ENCODE data around the gene HSPA9. TPM values are rescaled to one million over a fixed set of nuclear protein-coding genes. Genes with fewer than 3 reads are reported as not detected.
A peak's percentile ranks its signal among the peaks of the same experiment; 100 is the strongest.

The HSPA9 gene
- total and polyA plus RNA-seq, 9 of the 15 experiments (the other 6 are each of a cell fraction or from before 2014, with no cell fraction given): 195 to 583 (median 514) TPM

DNA sequence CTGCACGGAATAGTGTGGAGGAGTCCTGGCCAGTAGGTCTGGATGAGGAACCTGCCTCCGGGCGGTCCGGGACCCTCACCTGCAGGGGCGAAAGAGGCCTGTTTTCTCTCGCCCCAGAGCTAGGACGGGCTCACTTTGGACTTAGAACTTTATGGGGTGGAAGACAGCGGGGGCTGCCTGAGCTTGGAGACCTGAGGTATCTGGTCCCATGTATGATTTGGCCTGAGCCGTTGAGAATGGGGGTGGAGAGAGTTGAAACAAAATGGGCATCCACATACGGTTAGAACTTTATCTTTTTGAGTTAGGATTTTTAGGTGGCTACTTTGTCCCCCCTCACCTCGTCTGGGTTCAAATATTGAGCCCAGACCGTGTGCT, 31.5 kb downstream of the HSPA9 start:
- under 1% methylated on average over 12 of the region's 12 CpGs for WGBS (ENCODE audit: insufficient coverage, low coverage, missing lambda C conversion rate)
- Histone ChIP-seq H4K20me1 (replicated peaks; ENCODE audit: control insufficient read depth, insufficient read depth, low read length) (peaks cover 25% of the 10 kb centered on the region), H3K9me3 (replicated peaks; ENCODE audit: control insufficient read depth, insufficient read depth, low read depth, low read length) (no peaks in the 10 kb centered on the region), H3K36me3 (ENCODE audit: control insufficient read depth, insufficient read depth, low read length) (peaks cover 61% of the 10 kb centered on the region), H2AFZ (ENCODE audit: low read depth, low read length) (peak overlapping the region; percentile 78), H3K4me1 (replicated peaks in 1 of 2; ENCODE audit: control insufficient read depth in 2 of 2, insufficient read depth in 2 of 2, low read length in 2 of 2) (peaks cover 7 to 31% of the 10 kb centered on the region in 2 experiments; a peak in 4 of 5 replicates), H3K27ac (ENCODE audit: extremely low read depth, low read depth, low read length) (peak overlapping the region; percentile 97), H3K4me2 (ENCODE audit: insufficient read depth, low read length) (peak overlapping the region; percentile 90), H3K4me3 (peak overlapping the region; percentile 97), H3K27me3 (ENCODE audit: control insufficient read depth in 2 of 2, insufficient read depth in 2 of 2, low read length in 2 of 2) (no peaks in the 10 kb centered on the region), H3K9me1 (ENCODE audit: control insufficient read depth, insufficient read depth, low read length) (no peaks in the 10 kb centered on the region), H3K9ac (ENCODE audit: insufficient read depth in 1 of 2, low read depth in 2 of 2, low read length in 2 of 2) (peak overlapping the region; percentile 97 to 100), H3K79me2 (ENCODE audit: control insufficient read depth, insufficient read depth, low read length) (peaks cover 98% of the 10 kb centered on the region)
- DNase-seq (ENCODE audit: extremely low read depth in 1 of 4, low spot score in 3 of 4): peak in 1 of 4 experiments; percentile 55
- peak; percentile 62 for ATAC-seq
- in situ Hi-C loops (cut with MboI): no loop called here
- TSS peak; percentile 82 for BruUV-seq (replicated peaks)
- POLR2A ChIA-PET: interaction anchor here (0.6 to 6.7 kb wide), 38 partner anchors 9 to 727 kb away, joined by 3 to 64 read pairs (median 6); partner anchors contain the start of genes CDC25C, EGR1, FAM53C and HSPA9
- intact Hi-C loops (cut with micrococcal nuclease): loop anchor here (1.0 kb wide), 1 partner anchor 79 kb away; no protein-coding TSS in a partner anchor
- CTCF ChIA-PET (ENCODE audit: low intra/inter-chr PET ratio): no interaction called here
- FAIRE-seq: no peak
- TF ChIP-seq NR4A1 (CRISPR knock-in tag; IDR thresholded peaks at IDR 0.05) (no peak), NR4A1 (tag; IDR thresholded peaks at IDR 0.05) (0 out of 2 replicates have a peak, but pooled peaks have one; percentile 30), TAL1 (IDR thresholded peaks at IDR 0.05) (no peak), ARID1B (IDR thresholded peaks at IDR 0.05) (peak; percentile 5; the same call in 1 of the 2 replicates), ARNT (IDR thresholded peaks at IDR 0.05) (0 out of 4 replicates have a peak, but pooled peaks of 1 of the 2 experiments have one; percentile 21), ZC3H11A (IDR thresholded peaks at IDR 0.05; ENCODE audit: low read depth, low read length) (no peak), ZBTB17 (CRISPR knock-in tag; IDR thresholded peaks at IDR 0.05) (0 out of 2 replicates have a peak, but pooled peaks have one; percentile 56), ZNF253 (CRISPR knock-in tag; conservative IDR thresholded peaks at IDR 0.05) (no peak), SMARCE1 (IDR thresholded peaks at IDR 0.05) (peak; percentile 53), KHSRP (IDR thresholded peaks at IDR 0.05) (no peak), GTF2E2 (tag; IDR thresholded peaks at IDR 0.05) (no peak)
- TF ChIP-seq, protein P1, sequence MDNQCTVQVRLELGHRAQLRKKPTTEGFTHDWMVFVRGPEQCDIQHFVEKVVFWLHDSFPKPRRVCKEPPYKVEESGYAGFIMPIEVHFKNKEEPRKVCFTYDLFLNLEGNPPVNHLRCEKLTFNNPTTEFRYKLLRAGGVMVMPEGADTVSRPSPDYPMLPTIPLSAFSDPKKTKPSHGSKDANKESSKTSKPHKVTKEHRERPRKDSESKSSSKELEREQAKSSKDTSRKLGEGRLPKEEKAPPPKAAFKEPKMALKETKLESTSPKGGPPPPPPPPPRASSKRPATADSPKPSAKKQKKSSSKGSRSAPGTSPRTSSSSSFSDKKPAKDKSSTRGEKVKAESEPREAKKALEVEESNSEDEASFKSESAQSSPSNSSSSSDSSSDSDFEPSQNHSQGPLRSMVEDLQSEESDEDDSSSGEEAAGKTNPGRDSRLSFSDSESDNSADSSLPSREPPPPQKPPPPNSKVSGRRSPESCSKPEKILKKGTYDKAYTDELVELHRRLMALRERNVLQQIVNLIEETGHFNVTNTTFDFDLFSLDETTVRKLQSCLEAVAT (IDR thresholded peaks at IDR 0.05): peak; percentile 53 to 90; a peak in 2 of 4 replicates
- TF ChIP-seq, protein P2, sequence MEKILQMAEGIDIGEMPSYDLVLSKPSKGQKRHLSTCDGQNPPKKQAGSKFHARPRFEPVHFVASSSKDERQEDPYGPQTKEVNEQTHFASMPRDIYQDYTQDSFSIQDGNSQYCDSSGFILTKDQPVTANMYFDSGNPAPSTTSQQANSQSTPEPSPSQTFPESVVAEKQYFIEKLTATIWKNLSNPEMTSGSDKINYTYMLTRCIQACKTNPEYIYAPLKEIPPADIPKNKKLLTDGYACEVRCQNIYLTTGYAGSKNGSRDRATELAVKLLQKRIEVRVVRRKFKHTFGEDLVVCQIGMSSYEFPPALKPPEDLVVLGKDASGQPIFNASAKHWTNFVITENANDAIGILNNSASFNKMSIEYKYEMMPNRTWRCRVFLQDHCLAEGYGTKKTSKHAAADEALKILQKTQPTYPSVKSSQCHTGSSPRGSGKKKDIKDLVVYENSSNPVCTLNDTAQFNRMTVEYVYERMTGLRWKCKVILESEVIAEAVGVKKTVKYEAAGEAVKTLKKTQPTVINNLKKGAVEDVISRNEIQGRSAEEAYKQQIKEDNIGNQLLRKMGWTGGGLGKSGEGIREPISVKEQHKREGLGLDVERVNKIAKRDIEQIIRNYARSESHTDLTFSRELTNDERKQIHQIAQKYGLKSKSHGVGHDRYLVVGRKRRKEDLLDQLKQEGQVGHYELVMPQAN (IDR thresholded peaks at IDR 0.05; ENCODE audit: borderline replicate concordance): peak; percentile 43; the same call in 1 of the 2 replicates
- TF ChIP-seq, protein P3, sequence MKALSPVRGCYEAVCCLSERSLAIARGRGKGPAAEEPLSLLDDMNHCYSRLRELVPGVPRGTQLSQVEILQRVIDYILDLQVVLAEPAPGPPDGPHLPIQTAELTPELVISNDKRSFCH (CRISPR knock-in tag; IDR thresholded peaks at IDR 0.05): no peak
- TF ChIP-seq, protein P3 (tag; IDR thresholded peaks at IDR 0.05): peak; percentile 54; the same call in 1 of the 2 replicates
- TF ChIP-seq, protein P4, sequence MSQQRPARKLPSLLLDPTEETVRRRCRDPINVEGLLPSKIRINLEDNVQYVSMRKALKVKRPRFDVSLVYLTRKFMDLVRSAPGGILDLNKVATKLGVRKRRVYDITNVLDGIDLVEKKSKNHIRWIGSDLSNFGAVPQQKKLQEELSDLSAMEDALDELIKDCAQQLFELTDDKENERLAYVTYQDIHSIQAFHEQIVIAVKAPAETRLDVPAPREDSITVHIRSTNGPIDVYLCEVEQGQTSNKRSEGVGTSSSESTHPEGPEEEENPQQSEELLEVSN (IDR thresholded peaks at IDR 0.05; ENCODE audit: borderline replicate concordance in 1 of 2, extremely low read depth in 1 of 2, insufficient read depth in 1 of 2, insufficient read length in 1 of 2, low read depth in 1 of 2, low read length in 1 of 2, poor library complexity in 1 of 2, severe bottlenecking in 1 of 2): no peak

Data from K562 (cell line).